HG03196 (cell line): Measurements from ENCODE around the gene SDC3.

ENCODE experiments used
- ATAC-seq: cut with Tn5 transposase; IDR thresholded peaks from one replicate; pipeline ENCODE4 v1.9.1; 2021; ENCODE audit not compliant: unreplicated experiment

The SDC3 gene

GRCh38 chr1:30905916-30906620, 2.5 kb downstream of the SDC3 start:
- no peak for ATAC-seq

DNA sequence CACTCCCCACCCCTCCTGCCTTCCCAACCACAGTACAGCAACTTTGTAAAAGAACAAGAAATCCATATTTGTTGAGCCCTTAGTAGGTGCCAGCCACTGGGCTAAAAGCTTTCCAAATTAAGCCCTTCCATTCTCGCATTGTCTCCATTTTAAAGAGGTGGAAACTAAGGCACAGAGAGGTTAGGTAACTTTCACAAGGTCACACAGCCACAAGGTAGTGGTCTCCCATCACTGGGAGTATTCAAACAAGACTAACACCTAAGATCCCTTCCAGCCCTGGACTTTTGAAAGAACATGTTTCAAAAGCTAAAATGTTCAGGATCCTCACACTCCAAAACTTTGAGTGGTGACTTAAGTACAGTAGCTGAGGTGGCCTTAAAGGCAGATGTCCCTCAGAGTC, 3.2 kb downstream of the SDC3 start:
- ATAC-seq = no peak

GRCh38 chr1:30904962-30905335, 3.6 kb downstream of the SDC3 start:
- no peak for ATAC-seq

GRCh38 chr1:30904191-30904961, 4.2 kb downstream of the SDC3 start:
- no peak for ATAC-seq

DNA sequence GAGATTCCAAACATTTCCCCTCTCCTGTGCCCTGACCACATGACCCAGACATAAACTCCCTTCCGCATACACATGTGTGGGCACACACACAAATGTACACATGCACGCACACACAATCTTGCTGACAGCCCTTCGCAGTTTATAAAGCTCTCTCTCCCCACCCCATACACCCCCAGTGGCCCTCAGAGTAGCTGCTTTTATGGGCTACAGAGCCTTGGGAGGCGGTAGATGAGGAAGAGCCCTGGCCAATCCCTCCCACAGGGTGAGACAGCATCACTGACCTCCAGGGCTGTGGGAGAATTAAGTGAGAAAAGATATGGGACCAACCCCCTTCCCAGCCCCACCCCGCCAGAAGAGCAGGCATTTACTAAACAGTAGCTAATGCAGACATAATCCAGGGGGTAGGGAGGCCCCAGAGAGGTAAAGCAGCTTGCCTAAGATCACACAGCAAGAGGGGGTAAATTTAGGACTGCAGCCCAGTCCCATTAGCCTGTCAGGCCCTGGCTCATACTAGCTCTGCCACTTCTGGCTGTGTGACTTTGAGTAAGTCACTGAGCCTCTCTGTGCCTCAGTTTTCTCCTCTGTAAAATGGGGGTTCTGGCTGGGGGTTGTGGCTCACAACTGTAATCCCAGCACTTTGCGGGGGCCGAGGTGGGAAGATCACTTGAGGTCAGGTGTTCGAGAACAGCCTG, 5.1 kb downstream of the SDC3 start:
- no peak for ATAC-seq

- ATAC-seq = no peak
These were observed 5.8 kb downstream of the SDC3 start for GRCh38 chr1:30902593-30903290.

DNA sequence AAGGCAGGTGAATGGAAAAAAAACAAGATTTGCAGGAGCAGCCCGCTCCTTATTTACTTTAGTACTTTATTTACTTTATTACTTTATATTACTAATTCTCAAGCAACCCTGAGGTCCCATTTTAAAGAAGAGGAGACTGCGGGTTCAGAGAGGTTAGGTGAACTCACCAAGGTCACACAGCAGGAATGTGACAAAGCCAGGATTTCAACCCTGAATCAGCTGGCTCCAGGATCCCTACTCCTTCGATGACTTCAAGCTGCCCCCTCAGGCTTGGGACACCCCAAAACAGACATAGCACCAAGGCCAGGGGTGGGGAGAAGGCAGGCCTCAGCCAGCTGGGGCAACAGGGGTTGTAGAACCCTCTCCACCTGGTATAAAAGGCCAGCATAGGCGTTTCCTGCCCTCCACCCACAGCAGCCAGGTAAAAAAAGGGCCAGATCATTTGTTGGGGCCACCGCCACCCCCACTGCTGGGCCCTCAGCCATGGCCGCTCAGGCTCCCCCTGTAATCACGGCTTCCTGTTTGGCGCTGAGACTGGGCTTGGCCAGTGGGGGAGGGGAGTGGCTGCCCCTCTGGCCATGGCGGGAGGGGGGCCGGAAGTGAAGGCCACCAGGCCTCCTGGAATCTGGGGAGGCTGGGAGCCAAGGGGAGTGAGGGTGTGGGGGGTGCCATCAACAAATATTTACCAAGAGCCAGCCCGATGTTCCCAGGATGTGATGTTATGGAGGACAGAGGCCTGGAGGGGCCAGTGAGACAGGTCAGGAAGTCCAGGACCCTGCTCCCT, 6.6 kb downstream of the SDC3 start:
- ATAC-seq = no peak

GRCh38 chr1:30900931-30901560, 7.5 kb downstream of the SDC3 start:
- no peak for ATAC-seq

GRCh38 chr1:30900486-30900885, 8.1 kb downstream of the SDC3 start:
- no peak for ATAC-seq

GRCh38 chr1:30899577-30900389, 8.8 kb downstream of the SDC3 start:
- ATAC-seq = no peak

- no peak for ATAC-seq
These were observed 10.3 kb downstream of the SDC3 start for GRCh38 chr1:30898031-30898815.

GRCh38 chr1:30896905-30897304, 11.7 kb downstream of the SDC3 start:
- ATAC-seq = no peak

DNA sequence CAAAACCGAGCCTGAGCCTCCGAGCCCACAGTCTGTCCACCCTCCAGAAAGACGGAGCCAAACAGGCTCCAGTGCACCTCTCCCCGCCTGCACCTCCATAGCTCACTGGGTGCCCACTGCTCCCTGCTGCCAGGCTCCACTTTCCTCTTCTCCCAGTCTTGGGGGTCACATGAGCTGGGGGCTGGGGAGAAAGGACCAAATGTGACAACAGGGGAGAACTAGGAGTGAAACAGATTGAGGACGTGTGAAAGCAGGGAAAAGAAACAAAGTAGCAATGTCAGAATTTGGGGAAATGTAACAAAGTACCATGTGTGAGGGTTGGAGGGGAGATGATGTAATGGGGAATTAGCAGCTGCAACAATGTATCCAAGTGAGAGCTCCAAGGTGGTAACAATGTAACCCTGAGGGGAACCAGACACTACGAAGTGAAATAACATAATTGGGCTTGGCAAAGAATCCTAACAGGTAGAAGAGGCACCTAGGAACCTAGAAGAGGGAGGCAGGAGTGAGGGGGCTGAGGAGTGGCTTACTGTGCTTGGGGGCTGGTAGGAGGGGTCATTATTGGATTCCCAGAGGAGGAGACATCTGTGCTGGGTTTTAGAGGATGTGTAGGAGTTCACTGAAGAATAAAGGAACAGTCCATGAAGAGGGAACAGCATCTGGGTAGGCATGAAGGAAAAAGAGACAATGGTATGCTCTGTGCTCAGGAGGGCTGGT, 12.5 kb downstream of the SDC3 start:
- no peak for ATAC-seq

DNA sequence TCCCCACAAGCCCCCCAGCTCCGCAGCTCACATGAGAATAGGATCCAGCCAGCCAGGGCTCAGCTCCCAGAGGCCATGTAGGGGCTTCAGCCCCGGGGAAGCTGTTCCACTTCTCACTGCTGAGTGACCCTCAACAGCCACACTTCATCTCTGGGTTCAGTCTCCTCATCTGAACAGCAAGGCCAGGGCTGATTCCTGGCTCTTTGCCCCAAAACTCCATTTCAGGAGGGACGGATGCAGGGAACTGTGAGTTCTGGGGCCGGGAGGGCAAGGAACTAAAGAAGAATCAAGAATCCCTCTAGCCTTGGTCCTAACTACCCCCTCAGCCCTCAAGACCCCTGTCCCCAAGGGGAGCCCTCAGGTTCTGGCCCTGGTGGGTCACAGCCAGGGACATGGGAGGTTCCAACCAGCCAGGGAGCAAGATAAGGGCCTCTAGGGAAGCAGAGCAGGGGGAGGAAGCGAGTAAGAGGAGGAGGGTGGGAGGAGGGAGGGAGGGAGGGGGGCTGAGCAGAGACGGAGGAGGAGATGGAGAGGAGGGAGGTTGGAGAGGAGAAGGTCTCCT, 13.1 kb downstream of the SDC3 start:
- no peak for ATAC-seq

GRCh38 chr1:30894508-30894973, 14.0 kb downstream of the SDC3 start:
- ATAC-seq = no peak

DNA sequence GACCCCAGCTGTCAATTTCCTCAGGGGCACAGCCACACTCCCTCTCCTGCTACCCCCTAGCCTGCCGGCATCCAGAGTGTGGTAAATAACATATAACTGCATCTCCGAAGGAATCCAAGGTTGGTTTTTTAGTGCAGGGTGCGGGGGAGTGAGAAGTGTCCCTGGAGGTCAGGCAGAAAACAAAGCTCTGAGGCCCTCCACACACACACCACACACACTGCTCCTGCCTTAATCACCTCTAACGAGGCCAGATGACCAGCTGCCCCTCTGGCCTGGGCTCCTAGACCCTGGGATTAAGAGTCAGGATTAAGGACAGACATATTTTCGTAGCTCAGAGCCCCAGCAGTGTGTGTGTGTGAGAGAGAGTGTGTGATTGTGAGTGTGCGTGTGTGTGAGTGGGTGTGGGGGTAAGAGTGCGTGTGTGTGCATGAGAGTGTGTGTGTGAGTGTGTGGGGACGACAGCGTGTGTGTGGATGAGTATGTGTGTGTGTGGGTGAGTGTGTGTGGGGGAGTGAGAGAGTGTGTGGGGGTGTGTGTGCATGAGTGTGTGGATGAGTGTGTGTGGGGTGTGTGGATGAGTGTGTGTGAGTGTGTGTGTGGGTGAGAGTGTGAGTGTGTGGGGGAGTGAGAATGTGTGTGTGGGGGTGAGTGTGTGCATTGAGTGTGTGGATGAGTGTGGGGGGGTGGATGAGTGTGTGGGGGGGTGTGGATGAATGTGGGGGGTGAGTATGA, 14.6 kb downstream of the SDC3 start:
- no peak for ATAC-seq

DNA sequence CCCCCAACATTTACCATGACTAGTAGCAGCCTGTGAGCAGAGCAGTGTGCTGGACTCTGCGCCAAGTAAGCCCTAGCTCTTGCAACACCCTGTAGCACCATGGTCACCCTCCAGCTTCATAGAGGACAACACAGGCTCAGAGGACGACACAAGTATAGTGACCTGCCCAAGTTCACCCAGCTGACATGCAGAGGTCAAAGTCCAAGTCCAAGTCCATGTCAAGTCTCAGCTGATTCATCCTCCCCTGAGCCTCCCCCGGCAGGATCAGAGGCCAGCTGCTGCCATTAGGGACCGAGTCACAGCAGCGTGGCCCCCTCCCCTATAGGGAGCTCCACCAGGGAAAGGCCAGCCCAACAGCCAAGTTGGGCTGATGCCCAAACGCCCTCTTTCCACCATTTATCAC, 15.9 kb downstream of the SDC3 start:
- no peak for ATAC-seq
